K562 (cell line): ENCODE results near the gene POLDIP3. TPM values are rescaled to one million over a fixed set of nuclear protein-coding genes. Genes with fewer than 3 reads are reported as not detected.
A peak's percentile ranks its signal among the peaks of the same experiment; 100 is the strongest.

Source experiments
- ATAC-seq: fragments of 200-7000 bp; cut with Tn5 transposase; 3 replicates; pipeline ENCODE4 v1.9.1; 2020; ENCODE audit warnings: moderate library complexity
- BruUV-seq: library from RNA; stranded (reverse); fragments of 400-500 nt; replicated peaks from 2 replicates; lab custom pipeline; 2021; lab: Mats Ljungman, UMichigan
- CTCF ChIA-PET: fragments of 300-600 bp; formaldehyde crosslinking; extraction: SDS; loops from one replicate; lab custom pipeline; 2021; ENCODE audit warnings: low intra/inter-chr PET ratio; lab: Yijun Ruan, JAX
- POLR2A ChIA-PET: fragments of 300-600, 350-650 bp; sonication (Branson Sonifier 250); formaldehyde crosslinking; extraction: SDS; loops from one replicate; lab custom pipeline; 2021; ENCODE audit warnings: antibody characterized with exemption, inconsistent platforms; lab: Yijun Ruan, JAX
- DNase-seq, 4 experiments: peaks; one replicate each; pipeline versions ENCODE4 v3.0.0 to v3.0.0-alpha.2; 2011 to 2018; ENCODE audit warnings: low spot score in 3 of 4, mixed read lengths in 3 of 4; ENCODE audit errors: extremely low read depth in 1 of 4
- FAIRE-seq: peaks from 2 replicates; lab custom pipeline; 2011; peaks lifted over from hg19 to GRCh38; lab: Jason Lieb, UNC
- H2AFZ ChIP-seq: 2 replicates; pipeline ENCODE4 v1.6.0; 2011; ENCODE audit warnings: low read depth, low read length, control low read depth, inconsistent platforms
- H3K27ac ChIP-seq: fragments of 200-600 bp; 3 replicates; pipeline ENCODE4 v1.8.0; 2011; ENCODE audit warnings: low read depth, mild to moderate bottlenecking, control low read depth, inconsistent platforms, low read length, moderate library complexity, mixed read lengths; ENCODE audit errors: extremely low read depth
- H3K27me3 ChIP-seq, 2 experiments: fragments of 300-600 bp in 1 of 2; 2 replicates in 1 of 2; 3 replicates in 1 of 2; pipeline versions ENCODE4 v1.6.0 to v1.8.0; 2011; ENCODE audit warnings: inconsistent platforms in 2 of 2, low read length in 2 of 2, mild to moderate bottlenecking in 1 of 2, mixed read lengths in 1 of 2, moderate library complexity in 1 of 2; ENCODE audit not compliant: control insufficient read depth in 2 of 2, insufficient read depth in 2 of 2
- H3K36me3 ChIP-seq: fragments of 300-600 bp; 3 replicates; pipeline ENCODE4 v1.8.0; 2011; ENCODE audit warnings: mild to moderate bottlenecking, low read length, inconsistent platforms; ENCODE audit not compliant: control insufficient read depth, insufficient read depth
- H3K4me1 ChIP-seq, 2 experiments: fragments of 200-600 bp in 1 of 2; replicated peaks in 1 of 2; 2 replicates in 1 of 2; 3 replicates in 1 of 2; pipeline versions ENCODE4 v1.5.1 to v1.8.0; 2011; ENCODE audit warnings: inconsistent platforms in 2 of 2, low read length in 2 of 2, mild to moderate bottlenecking in 1 of 2, mixed read lengths in 1 of 2, moderate library complexity in 1 of 2; ENCODE audit not compliant: control insufficient read depth in 2 of 2, insufficient read depth in 2 of 2
- H3K4me2 ChIP-seq: 2 replicates; pipeline ENCODE4 v1.6.1; 2011; ENCODE audit warnings: low read length, control low read depth, inconsistent platforms, mixed read lengths; ENCODE audit not compliant: insufficient read depth
- H3K4me3 ChIP-seq: fragments of 200-600 bp; sonication (generic), shearing (Covaris generic); 2 replicates; pipeline ENCODE4 v1.5.1; 2016; ENCODE audit warnings: control low read depth, inconsistent platforms
- H3K79me2 ChIP-seq: fragments of 200-600 bp; 3 replicates; pipeline ENCODE4 v1.8.0; 2011; ENCODE audit warnings: low read length, inconsistent platforms; ENCODE audit not compliant: control insufficient read depth, insufficient read depth
- H3K9ac ChIP-seq, 2 experiments: 2 replicates each; pipeline versions ENCODE4 v1.6.0 to v1.6.1; 2011; ENCODE audit warnings: low read depth in 2 of 2, low read length in 2 of 2, control low read depth in 1 of 2, inconsistent platforms in 1 of 2, mild to moderate bottlenecking in 1 of 2, mixed read lengths in 1 of 2; ENCODE audit not compliant: insufficient read depth in 1 of 2
- H3K9me1 ChIP-seq: one replicate; pipeline ENCODE4 v1.6.0; 2011; ENCODE audit warnings: inconsistent platforms, mild to moderate bottlenecking, low read length, moderate library complexity; ENCODE audit not compliant: control insufficient read depth, insufficient read depth
- H3K9me3 ChIP-seq: replicated peaks from 2 replicates; pipeline ENCODE4 v1.5.1; 2011; ENCODE audit warnings: low read depth, low read length, inconsistent platforms; ENCODE audit not compliant: control insufficient read depth, insufficient read depth
- H4K20me1 ChIP-seq: replicated peaks from 2 replicates; pipeline ENCODE4 v1.6.1; 2011; ENCODE audit warnings: low read length, inconsistent platforms, mixed read lengths; ENCODE audit not compliant: control insufficient read depth, insufficient read depth
- CAMTA2 ChIP-seq: fragments of 250-450 bp; sonication (Bioruptor Pico); conservative IDR thresholded peaks from 2 replicates; pipeline ENCODE4 v1.5.1; 2022
- GABPB2 ChIP-seq: fragments of 250-450 bp; sonication (Bioruptor Pico); conservative IDR thresholded peaks from 2 replicates; pipeline ENCODE4 v1.5.1; 2021; ENCODE audit warnings: mild to moderate bottlenecking
- KHSRP ChIP-seq: fragments of 450-650 bp; IDR thresholded peaks from 2 replicates; pipeline ENCODE4 v1.6.1; 2017
- KLF6 ChIP-seq: fragments of 250-450 bp; sonication (Bioruptor Pico); IDR thresholded peaks from 2 replicates; pipeline ENCODE4 v1.4.0; 2020; ENCODE audit warnings: mild to moderate bottlenecking, moderate library complexity, borderline replicate concordance
- MEIS2 ChIP-seq: fragments of 450-650 bp; IDR thresholded peaks from 2 replicates; pipeline ENCODE4 v1.6.1; 2014; ENCODE audit warnings: mild to moderate bottlenecking; ENCODE audit not compliant: partially characterized antibody
- SAP30 ChIP-seq: fragments of 200-600 bp; sonication (generic); IDR thresholded peaks from 2 replicates; pipeline ENCODE4 v1.6.1; 2012; ENCODE audit warnings: borderline replicate concordance, low read depth, mild to moderate bottlenecking, moderate library complexity, low read length, control low read depth, inconsistent platforms; ENCODE audit not compliant: insufficient read depth, poor library complexity, severe bottlenecking
- SIN3B ChIP-seq: fragments of 450-650 bp; IDR thresholded peaks from 2 replicates; pipeline ENCODE4 v1.6.1; 2017; ENCODE audit warnings: low read depth, mild to moderate bottlenecking, moderate library complexity
- SOX6 ChIP-seq: fragments of 450-650 bp; IDR thresholded peaks from 2 replicates; pipeline ENCODE4 v1.6.1; 2014; ENCODE audit warnings: mild to moderate bottlenecking
- ZNF77 ChIP-seq: fragments of 250-450 bp; sonication (Bioruptor Pico); IDR thresholded peaks from 2 replicates; pipeline ENCODE4 v1.5.0; 2020
- WGBS: fragments of 100-300 bp; shearing (Covaris generic); methylation state at CpG from one replicate; pipeline ENCODE4 v1.1.6; 2016; ENCODE audit warnings: low coverage, mixed read lengths; ENCODE audit not compliant: insufficient coverage; ENCODE audit errors: missing lambda C conversion rate; 5-methylcytosine and 5-hydroxymethylcytosine counted together
- in situ Hi-C: fragments of 300-500 bp; cut with MboI; formaldehyde crosslinking; loops from 4 replicates; pipeline ENCODE4 v1.15.0; 2018; ENCODE audit warnings: inconsistent platforms, mixed read lengths
- intact Hi-C: fragments of 100-400 bp; cut with micrococcal nuclease; formaldehyde crosslinking; loops from 2 replicates; pipeline ENCODE4 v1.14.2; 2022
- polyA plus RNA-seq, 8 experiments: library from polyadenylated mRNA; depleted of rRNA in 4 of 8; stranded (reverse) in 5 of 8; unstranded in 3 of 8; fragments of >200 nt; fragmentation: Nextera tagmentation in 2 of 8; fragmentation: Illumina TruSeq in 1 of 8; extraction: Ambion mirVana in 2 of 8; extraction: Trizol in 1 of 8; gene quantifications; 2 replicates each; pipeline versions ENCODE4 v1.2.1 to v1.2.3, GENCODE V29; 2011 to 2014; ENCODE audit warnings: inconsistent platforms in 1 of 8, missing spikeins in 1 of 8
- total RNA-seq, 7 experiments: library from RNA; depleted of rRNA in 6 of 7; stranded (reverse); fragments of >200 nt in 6 of 7; fragmentation: Illumina TruSeq in 2 of 7; extraction: Trizol in 2 of 7; gene quantifications; 2 replicates each; pipeline versions ENCODE4 v1.2.1 to v1.2.3, GENCODE V29; 2011 to 2021; ENCODE audit warnings: low replicate concordance in 1 of 7
- TF ChIP-seq, protein P1 (sequence below), 2 experiments: IDR thresholded peaks in 1 of 2; conservative IDR thresholded peaks in 1 of 2; 2 replicates each; pipeline ENCODE4 v1.6.1; 2016; ENCODE audit warnings: low read depth in 2 of 2, mild to moderate bottlenecking in 1 of 2, missing compliant biosample characterization in 1 of 2, missing genetic modification characterization in 1 of 2, moderate library complexity in 1 of 2
- TF ChIP-seq, protein P2 (sequence below), 2 experiments: fragments of 450-650 bp; IDR thresholded peaks; 2 replicates each; pipeline ENCODE4 v1.6.1; 2016
- TF ChIP-seq, protein P3 (sequence below): fragments of 450-650 bp; formaldehyde crosslinking; IDR thresholded peaks from 2 replicates; pipeline ENCODE4 v1.4.0; 2020; ENCODE audit warnings: mild to moderate bottlenecking, moderate library complexity

Gene POLDIP3
- total and polyA plus RNA-seq, 9 of the 15 experiments (the other 6 are each of a cell fraction or from before 2014, with no cell fraction given): 14.3 to 53.0 (median 26.3) TPM

DNA sequence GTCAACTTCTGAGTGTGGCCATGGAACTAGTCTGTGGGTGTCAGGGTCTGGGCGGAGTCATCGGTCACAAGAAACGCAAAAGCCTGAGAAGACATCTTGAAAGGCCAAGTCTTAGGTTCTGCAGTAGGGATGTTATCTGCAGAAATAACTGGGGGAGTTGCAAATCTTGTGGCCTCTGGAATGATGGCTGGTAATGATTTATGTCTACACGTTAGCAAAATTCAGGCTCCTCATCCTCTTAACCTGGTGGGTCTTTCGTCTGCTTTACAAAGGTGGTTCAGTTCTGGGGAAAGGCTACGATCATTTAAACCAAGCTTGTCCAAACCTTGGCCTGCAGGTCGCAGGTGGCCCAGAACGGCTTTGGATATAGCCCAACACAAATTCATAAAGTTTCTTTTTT lies 41.9 kb upstream of the POLDIP3 start (continued):
- TF ChIP-seq, protein P1, sequence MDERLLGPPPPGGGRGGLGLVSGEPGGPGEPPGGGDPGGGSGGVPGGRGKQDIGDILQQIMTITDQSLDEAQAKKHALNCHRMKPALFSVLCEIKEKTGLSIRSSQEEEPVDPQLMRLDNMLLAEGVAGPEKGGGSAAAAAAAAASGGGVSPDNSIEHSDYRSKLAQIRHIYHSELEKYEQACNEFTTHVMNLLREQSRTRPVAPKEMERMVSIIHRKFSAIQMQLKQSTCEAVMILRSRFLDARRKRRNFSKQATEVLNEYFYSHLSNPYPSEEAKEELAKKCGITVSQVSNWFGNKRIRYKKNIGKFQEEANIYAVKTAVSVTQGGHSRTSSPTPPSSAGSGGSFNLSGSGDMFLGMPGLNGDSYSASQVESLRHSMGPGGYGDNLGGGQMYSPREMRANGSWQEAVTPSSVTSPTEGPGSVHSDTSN (CRISPR knock-in tag; IDR thresholded peaks at IDR 0.05; ENCODE audit: low read depth): no peak
- TF ChIP-seq, protein P1 (tag; conservative IDR thresholded peaks at IDR 0.05; ENCODE audit: low read depth): peak; percentile 75
- TF ChIP-seq, protein P2, sequence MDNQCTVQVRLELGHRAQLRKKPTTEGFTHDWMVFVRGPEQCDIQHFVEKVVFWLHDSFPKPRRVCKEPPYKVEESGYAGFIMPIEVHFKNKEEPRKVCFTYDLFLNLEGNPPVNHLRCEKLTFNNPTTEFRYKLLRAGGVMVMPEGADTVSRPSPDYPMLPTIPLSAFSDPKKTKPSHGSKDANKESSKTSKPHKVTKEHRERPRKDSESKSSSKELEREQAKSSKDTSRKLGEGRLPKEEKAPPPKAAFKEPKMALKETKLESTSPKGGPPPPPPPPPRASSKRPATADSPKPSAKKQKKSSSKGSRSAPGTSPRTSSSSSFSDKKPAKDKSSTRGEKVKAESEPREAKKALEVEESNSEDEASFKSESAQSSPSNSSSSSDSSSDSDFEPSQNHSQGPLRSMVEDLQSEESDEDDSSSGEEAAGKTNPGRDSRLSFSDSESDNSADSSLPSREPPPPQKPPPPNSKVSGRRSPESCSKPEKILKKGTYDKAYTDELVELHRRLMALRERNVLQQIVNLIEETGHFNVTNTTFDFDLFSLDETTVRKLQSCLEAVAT (IDR thresholded peaks at IDR 0.05): no peak
- TF ChIP-seq MEIS2 (peak; percentile 87), SAP30 (no peak), ZNF77 (no peak), CAMTA2 (CRISPR knock-in tag) (no peak)

DNA sequence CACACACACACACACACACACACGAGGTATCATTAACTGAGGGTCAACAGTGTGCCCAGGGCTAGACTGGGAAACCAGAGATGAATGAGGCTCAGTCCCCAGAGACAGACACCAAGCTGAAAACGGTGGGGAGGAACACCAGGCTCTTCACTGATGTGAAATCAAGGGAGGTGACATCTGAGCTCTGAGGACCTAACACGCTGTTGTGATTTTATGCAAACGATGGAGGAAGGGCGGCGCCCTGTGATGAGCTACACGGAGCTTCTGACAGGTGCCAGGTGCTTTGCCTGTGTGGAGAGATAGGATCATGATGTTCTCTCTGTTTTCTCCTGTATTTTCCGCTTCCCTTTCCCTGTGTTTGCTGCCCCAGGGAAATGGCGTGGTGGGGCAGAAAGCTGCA lies 41.0 kb upstream of the POLDIP3 start:
- BruUV-seq: no TSS peak
- FAIRE-seq: no peak
- no peak overlapping the region for H2AFZ ChIP-seq
- H3K79me2 ChIP-seq: no peaks in the 10 kb centered on the region
- no peak overlapping the region for H3K27ac ChIP-seq
- no peak for ATAC-seq
- no peaks in the 10 kb centered on the region for H3K36me3 ChIP-seq
- DNase-seq: no peak
- intact Hi-C loops (no loop called here), in situ Hi-C loops (no loop called here)
- H3K9ac ChIP-seq: no peak overlapping the region
- WGBS: 26% methylated on average over 8 of the region's 9 CpGs
- ChIA-PET CTCF (no interaction called here), POLR2A (interaction anchor here (1.1 kb wide), 1 partner anchor 40 kb away, joined by 5 read pairs; no protein-coding TSS in a partner anchor)
- no peaks in the 10 kb centered on the region for H3K9me3 ChIP-seq
- H3K9me1 ChIP-seq: no peaks in the 10 kb centered on the region
- H3K4me3 ChIP-seq: no peak overlapping the region
- no peaks in the 10 kb centered on the region for H4K20me1 ChIP-seq
- H3K4me2 ChIP-seq: no peak overlapping the region
- no peaks in the 10 kb centered on the region for H3K27me3 ChIP-seq
- H3K4me1 ChIP-seq: no peaks in the 10 kb centered on the region; a peak in 1 of 5 replicates
- no peak for TF ChIP-seq SOX6
- no peak for TF ChIP-seq SIN3B
- no peak for TF ChIP-seq KLF6 (CRISPR knock-in tag)
- TF ChIP-seq, protein P3, sequence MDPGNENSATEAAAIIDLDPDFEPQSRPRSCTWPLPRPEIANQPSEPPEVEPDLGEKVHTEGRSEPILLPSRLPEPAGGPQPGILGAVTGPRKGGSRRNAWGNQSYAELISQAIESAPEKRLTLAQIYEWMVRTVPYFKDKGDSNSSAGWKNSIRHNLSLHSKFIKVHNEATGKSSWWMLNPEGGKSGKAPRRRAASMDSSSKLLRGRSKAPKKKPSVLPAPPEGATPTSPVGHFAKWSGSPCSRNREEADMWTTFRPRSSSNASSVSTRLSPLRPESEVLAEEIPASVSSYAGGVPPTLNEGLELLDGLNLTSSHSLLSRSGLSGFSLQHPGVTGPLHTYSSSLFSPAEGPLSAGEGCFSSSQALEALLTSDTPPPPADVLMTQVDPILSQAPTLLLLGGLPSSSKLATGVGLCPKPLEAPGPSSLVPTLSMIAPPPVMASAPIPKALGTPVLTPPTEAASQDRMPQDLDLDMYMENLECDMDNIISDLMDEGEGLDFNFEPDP: no peak
- TF ChIP-seq KHSRP: no peak
- TF ChIP-seq GABPB2 (CRISPR knock-in tag): no peak
